Inferior parietal cortex (tissue), 1 donor: ENCODE results near the gene NEUROD4.

Experiments
- DNase-seq: peaks from one replicate; pipeline ENCODE4 v3.0.0-alpha.2; 2016; ENCODE audit errors: extremely low spot score

NEUROD4 gene

DNA sequence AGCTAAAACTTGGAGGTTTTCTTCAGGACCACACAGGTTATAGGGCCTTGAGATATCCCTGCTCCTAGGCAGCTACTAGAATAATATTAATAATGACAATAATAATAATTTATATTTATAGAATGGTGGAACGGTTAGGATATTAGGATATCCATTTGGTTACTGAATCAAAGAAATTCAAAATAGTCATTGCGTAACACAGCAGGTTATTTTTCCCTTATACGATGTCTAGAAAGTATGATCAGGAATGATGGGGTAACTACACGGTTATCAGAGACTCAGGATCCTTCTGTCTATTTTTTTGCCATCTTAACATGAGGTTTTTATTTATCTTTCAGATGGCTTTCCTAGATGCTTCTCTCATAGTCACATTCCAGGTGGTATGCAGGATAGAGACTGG lies 39.0 kb downstream of the NEUROD4 start:
- DNase-seq, result no peak

DNA sequence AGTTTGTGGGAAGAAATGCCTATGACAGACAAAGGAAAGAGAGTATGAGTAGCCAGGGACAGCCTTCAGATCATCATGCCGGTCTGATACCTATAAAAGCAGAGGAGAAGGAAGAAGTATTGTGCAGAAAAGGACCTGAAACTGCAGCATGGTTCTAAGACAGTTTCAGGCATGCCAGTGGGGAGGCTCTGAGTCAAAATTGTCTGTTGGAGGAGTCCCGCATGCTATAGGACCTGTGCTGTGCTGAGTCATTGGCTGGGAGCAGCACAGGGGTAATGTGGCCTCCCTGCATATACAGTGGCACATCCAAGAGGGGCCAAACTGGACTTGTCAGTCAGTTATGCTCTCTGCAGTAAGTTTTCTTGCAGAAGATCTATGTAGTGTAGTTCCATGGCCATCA lies 40.7 kb downstream of the NEUROD4 start:
- DNase-seq, result no peak

DNA sequence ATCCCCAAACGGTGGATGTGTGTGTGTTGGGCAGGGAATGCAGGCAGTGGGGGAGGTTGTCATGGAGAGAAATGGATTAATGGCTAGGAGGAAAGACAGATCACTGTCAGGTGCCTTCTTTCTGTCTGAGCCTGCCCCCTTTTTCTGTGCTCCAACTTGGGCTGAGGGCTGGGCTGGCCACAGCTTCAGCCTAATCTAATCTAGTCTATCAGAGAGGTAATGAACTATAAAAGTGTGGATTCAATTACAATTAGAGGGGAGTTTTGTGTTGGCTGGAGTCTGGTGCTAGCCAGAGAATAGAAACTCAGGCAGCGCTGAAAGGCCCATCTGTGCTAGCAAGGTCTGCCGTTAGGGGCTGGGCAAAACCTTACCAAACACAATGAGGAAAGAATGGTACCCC lies 41.2 kb downstream of the NEUROD4 start:
- DNase-seq, result no peak

DNA sequence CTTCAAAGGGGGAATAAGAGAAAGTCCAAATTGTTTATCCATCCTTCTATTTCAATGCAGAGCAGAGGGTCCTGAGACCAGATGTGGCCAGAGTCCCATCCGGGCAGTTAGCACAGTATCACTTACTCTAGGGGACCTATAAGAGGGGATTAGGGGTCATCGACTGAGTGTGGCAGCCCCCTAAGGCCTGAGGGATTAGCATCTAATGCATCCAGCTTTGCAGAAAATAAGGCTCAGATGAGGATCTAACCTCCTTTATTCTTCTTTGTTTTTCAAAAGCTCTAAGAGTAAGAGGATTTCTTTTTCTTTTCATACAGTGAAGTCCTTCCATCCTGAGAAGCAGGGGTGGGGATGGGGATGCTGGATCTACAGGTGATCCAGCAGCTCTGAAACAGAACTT lies 43.5 kb downstream of the NEUROD4 start:
- no peak for DNase-seq

DNA sequence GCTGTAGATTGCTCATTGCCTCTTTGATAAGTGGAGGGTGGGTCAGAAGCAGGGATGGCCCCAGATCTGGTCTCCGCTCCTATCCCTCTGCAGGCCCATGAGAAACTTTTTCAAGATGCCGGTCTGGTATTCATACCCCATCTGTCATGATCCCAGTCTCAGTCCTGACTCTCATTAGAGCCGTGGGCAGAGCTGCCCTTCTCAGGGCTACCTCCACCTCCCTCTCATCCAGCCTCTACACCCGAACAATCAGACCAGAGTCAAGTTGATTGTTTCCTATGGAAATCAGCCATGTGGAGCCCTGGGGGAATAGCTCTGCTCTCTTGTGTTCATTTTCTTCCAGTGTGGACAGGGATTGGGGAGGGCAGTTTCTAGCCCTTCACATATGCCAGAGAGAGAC lies 45.8 kb downstream of the NEUROD4 start:
- DNase-seq, result no peak

DNA sequence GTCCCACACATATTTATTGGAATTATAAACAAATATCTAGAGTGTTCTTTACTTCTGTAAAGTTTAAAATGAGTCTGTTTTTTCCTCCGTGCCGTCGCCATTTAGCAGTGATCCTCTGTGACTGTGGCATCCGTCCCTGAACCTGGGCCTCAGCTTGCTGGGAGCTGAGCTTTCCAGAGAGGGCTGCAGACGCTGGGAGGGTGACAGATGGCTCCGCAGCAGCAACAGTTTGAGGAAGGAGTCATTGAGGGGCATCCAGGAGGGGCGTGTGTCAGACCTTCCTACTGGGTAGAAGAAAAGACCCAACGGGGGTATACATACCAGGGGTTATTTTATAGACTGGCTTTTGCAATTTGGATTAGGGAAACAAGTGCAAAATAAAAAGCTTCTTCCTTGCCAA lies 47.9 kb downstream of the NEUROD4 start:
- no peak for DNase-seq

DNA sequence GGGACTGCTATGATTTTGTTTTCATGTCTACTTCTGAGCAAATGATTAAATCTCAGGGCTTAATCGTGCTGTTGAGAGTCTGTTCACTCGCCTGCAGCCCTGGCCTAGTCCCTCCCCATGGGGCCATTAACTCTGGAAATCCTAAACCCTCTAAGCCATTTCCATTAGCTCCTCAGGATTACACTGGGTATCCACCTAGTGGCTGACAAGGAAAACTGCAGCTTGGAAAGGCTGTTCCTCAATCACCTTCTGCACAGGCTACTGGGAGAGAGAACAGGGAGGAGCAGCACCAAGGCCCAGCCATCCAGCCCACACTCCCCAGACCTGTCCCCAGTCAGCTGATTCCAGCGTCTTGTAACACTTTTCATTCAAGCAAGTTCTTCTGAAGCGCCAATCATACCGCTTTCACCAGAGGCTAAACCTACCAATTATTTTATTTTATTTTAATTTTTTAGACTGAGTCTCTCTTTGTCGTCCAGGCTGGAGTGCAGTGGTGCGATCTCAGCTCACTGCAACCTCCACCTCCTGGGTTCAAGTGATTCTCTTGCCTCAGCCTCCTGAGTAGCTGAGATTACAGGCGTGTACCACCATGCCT lies 48.7 kb downstream of the NEUROD4 start:
- peak; percentile 65 for DNase-seq

DNA sequence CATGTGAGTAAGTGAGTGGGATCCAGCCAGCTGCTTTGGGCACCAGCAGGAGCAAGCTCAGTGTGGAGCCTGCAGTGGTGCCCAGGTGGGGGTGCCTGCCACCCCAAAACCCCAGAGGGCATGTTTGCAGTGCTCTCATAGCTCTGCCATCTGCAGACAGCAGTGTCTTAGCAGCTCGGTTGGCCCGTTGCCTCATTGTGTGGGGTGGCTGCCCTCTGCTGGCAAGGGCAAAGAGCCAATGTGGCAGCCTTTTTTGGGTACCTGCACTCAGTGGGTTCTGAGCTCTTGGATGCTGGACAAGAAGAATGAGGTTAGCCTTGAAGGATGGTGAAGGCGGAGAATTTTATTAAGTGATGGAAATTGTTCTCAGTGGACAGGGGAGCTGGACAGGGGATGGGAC lies 52.3 kb downstream of the NEUROD4 start:
- DNase-seq, result peak; percentile 37

DNA sequence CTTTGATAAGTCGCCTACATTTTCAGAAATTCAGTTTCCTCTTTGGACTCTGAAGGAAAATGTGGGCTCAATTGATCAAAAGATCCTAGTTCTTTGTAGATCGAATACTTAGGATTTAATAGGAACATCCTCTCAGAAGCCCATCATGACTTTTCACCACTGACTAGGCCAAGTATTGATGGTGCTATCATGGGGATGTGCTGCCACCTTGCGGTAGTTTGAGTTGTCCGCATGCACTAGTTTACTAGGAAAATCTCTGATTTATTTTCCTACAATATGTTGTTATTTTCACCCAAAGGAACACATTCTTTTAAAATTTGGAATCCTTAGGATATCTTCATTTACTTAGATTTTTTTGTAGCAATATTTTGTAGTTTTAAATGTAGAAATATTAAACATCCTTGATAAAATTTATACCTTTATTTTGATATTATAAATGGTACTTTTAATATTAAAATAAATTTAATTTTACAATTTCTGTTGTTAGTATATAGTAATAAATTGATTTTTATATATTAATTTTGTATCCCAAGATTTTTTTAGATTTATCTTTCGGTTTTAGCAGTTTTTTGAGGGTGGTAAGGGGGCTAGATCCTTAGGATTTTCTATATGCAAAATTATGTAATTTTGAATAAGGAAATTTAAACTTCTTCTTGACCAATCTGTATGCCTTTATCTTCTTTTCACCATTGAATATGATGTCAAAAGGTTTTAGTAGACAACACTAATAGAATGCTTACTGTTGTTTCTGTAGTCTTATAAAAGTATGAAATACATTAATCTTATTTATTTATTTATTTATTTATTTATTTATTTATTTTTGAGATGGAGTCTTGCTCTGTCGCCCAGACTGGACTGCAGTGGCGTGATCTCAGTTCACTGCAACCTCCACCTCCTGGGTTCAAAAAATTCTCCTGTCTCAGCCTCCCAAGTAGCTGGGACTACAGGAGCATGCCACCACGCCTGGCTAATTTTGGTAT lies 53.6 kb downstream of the NEUROD4 start:
- DNase-seq, result peak; percentile 89

DNA sequence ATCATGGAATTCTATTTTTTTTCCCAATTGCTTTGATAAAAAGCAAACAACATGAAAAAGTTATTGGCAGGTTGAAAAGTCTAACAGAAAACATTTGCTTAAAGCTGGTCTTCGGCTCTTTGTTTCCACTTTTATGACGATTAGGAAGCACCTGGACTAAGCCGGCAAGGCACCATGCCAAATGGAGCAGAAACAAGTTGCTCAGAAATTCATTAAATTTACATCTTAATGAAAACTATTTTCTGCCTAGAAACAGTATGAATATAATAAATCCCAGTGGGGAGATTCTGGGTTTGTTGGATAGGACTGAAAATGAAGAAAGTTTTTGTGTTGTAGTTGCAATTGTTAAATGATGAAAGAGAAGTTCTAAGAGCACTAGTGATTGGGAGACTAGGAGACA lies 55.0 kb downstream of the NEUROD4 start:
- DNase-seq, result no peak
